Naive thymus-derived CD8-positive, alpha-beta T cell (primary cell): Measurements from ENCODE around the gene CDK5. TPM values are rescaled to one million over a fixed set of nuclear protein-coding genes. Genes with fewer than 3 reads are reported as not detected.
A peak's percentile ranks its signal among the peaks of the same experiment; 100 is the strongest.

Source experiments
- ATAC-seq, 2 donors: fragments of 150-1000 bp; cut with Tn5 transposase in 1 of 2; sonication (Bioruptor Pico), chemical (Tn5 transposase) in 1 of 2; 1 replicate in 1 of 2; 2 replicates in 1 of 2; pipeline ENCODE4 v1.10.0; 2021; ENCODE audit warnings: mild to moderate bottlenecking in 2 of 2, moderate library complexity in 2 of 2
- POLR2A ChIA-PET: fragments of 350-600 bp; sonication (Branson Sonifier 250); formaldehyde crosslinking; loops from one replicate; lab custom pipeline; 2021; ENCODE audit warnings: antibody characterized with exemption; lab: Charles Lee
- DNase-seq, 10 donors: peaks; one replicate each; pipeline versions ENCODE4 v3.0.0 to v3.0.0-alpha.2; 2020 to 2022
- H3K27ac Mint-ChIP-seq, 10 donors: one replicate each; pipeline ENCODE4 v1.8.0; 2020 to 2022; ENCODE audit warnings: mild to moderate bottlenecking in 10 of 10, mixed read lengths in 10 of 10, moderate library complexity in 4 of 10, inconsistent platforms in 1 of 10
- H3K27me3 Mint-ChIP-seq, 5 donors: one replicate each; pipeline ENCODE4 v1.8.0; 2021 to 2022; ENCODE audit warnings: mixed read lengths in 5 of 5
- H3K36me3 Mint-ChIP-seq, 3 donors: one replicate each; pipeline ENCODE4 v1.8.0; 2020 to 2022; ENCODE audit warnings: mixed read lengths in 3 of 3, mild to moderate bottlenecking in 2 of 3, inconsistent platforms in 1 of 3
- H3K4me1 Mint-ChIP-seq, 4 donors: one replicate each; pipeline ENCODE4 v1.8.0; 2021 to 2022; ENCODE audit warnings: mixed read lengths in 4 of 4
- H3K4me3 Mint-ChIP-seq, 10 donors: one replicate each; pipeline ENCODE4 v1.8.0; 2020 to 2022; ENCODE audit warnings: mild to moderate bottlenecking in 10 of 10, mixed read lengths in 10 of 10, moderate library complexity in 6 of 10, inconsistent platforms in 1 of 10
- H3K9me3 Mint-ChIP-seq, 9 donors: one replicate each; pipeline ENCODE4 v1.8.0; 2020 to 2022; ENCODE audit warnings: mixed read lengths in 9 of 9, mild to moderate bottlenecking in 3 of 9, inconsistent platforms in 1 of 9, moderate library complexity in 1 of 9
- polyA plus RNA-seq, 3 donors: library from polyadenylated mRNA; unstranded; fragments of 300-500 nt; fragmentation: Illumina TruSeq; gene quantifications; one replicate each; pipeline ENCODE4 v1.2.3, GENCODE V29; 2021
- total RNA-seq, 8 experiments: library from RNA in 2 of 8; stranded (reverse) in 2 of 8; gene quantifications; one replicate each; pipeline ENCODE4 v1.2.3 and lab custom pipeline; 2021 to 2026

Gene CDK5
- total and polyA plus RNA-seq, 5 experiments from 2014 or later = 4.1 to 13.2 (median 10.7) TPM

- H3K36me3 Mint-ChIP-seq = no peaks in the 10 kb centered on the region
- ATAC-seq = peak; percentile 52 to 62
- H3K4me3 Mint-ChIP-seq = peak overlapping the region; percentile 72 to 89 (median 84)
- H3K9me3 Mint-ChIP-seq = no peaks in the 10 kb centered on the region
- POLR2A ChIA-PET = interaction anchor here (0.9 to 7.2 kb wide), 12 partner anchors 10 to 79 kb away, joined by 3 to 65 read pairs (median 5); partner anchors contain the start of genes ABCB8 and NOS3
- DNase-seq = peak in 3 of 10 donors; percentile 46 to 55 (median 54)
- H3K27ac Mint-ChIP-seq = peak overlapping the region; percentile 84 to 97 (median 94)
- peaks cover 0 to 2% (median 0%) of the 10 kb centered on the region in 5 donors for H3K27me3 Mint-ChIP-seq
- peaks cover 26 to 62% (median 59%) of the 10 kb centered on the region in 4 donors for H3K4me1 Mint-ChIP-seq
Measured at GRCh38 chr7:151008143-151008510, 49.6 kb downstream of the CDK5 start.

DNA sequence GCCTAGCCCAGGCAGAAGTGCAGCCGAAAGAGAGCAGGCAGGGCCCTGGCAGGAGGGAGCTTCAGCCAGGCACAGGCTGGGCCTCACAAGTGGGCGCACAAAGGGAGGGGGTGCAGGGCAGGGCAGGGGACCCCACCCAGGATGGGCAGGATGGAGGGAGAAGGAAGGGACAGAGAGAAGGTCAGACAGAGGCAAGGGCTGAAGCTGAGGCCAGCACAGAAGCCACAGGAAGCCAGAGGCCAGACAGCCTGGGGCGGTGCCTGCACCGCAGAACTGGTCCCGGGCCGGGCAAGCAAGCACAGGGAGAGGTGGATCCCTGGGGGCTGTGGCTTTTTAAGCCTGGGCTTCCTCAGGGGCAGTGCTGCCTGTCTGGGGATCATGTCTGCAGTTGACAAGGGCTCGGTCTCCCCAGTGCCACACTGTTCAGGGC, 50.2 kb downstream of the CDK5 start:
- Mint-ChIP-seq H3K4me1 (peaks cover 23 to 55% (median 52%) of the 10 kb centered on the region in 4 donors), H3K9me3 (no peaks in the 10 kb centered on the region), H3K27me3 (peaks cover 0 to 2% (median 0%) of the 10 kb centered on the region in 5 donors), H3K27ac (peak overlapping the region; percentile 84 to 97 (median 94)), H3K36me3 (no peaks in the 10 kb centered on the region), H3K4me3 (peak overlapping the region; percentile 72 to 89 (median 84))
- POLR2A ChIA-PET = interaction anchor here (0.9 to 7.2 kb wide), 9 partner anchors 9 to 44 kb away, joined by 3 to 65 read pairs (median 5); no protein-coding TSS in a partner anchor
- no peak for ATAC-seq
- DNase-seq = no peak

- POLR2A ChIA-PET = interaction anchor here (1.9 to 7.2 kb wide), 3 partner anchors 10 to 15 kb away, joined by 5 to 65 read pairs (median 7); no protein-coding TSS in a partner anchor
- H3K27ac Mint-ChIP-seq = peak overlapping the region in 3 of 10 donors; percentile 22 to 56 (median 50)
Measured at GRCh38 chr7:151006590-151007300, 51.0 kb downstream of the CDK5 start.

DNA sequence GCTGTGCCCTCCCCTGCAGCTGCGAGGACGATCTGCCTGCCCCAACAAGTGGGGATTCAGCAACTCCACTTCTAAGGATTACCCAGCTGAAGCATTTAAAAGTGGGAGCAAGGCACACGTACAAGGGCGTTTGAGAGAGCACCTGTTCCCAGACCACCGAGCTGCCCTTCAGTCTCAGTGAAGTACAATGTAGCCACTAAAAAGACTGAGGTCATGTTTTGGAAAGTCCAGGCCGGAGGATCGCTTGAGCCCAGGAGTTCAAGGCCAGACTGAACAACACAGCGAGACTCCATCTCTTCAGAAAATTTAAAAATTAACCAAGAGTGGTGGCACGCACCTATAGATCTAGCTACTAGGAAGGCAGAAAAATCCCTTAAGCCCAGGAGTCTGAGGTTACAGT, 52.1 kb downstream of the CDK5 start:
- Mint-ChIP-seq H3K36me3 (no peaks in the 10 kb centered on the region), H3K27ac (peak overlapping the region in 5 of 10 donors; percentile 21 to 68 (median 56)), H3K4me1 (peaks cover 11 to 40% (median 35%) of the 10 kb centered on the region in 4 donors), H3K4me3 (peak overlapping the region in 1 of 10 donors; percentile 60), H3K27me3 (peaks cover 0 to 2% (median 0%) of the 10 kb centered on the region in 5 donors), H3K9me3 (no peaks in the 10 kb centered on the region)
- POLR2A ChIA-PET = interaction anchor here (0.7 to 7.2 kb wide), 2 partner anchors 8 to 13 kb away, joined by 4 to 65 read pairs; no protein-coding TSS in a partner anchor
- DNase-seq (no peak), ATAC-seq (no peak)

More at GRCh38 chr7:151006590-151007300, 51.0 kb downstream of the CDK5 start:
- H3K9me3 Mint-ChIP-seq = no peaks in the 10 kb centered on the region
- H3K4me1 Mint-ChIP-seq = peaks cover 17 to 48% (median 45%) of the 10 kb centered on the region in 4 donors
- no peak for ATAC-seq
- peak overlapping the region in 3 of 10 donors; percentile 2 to 72 (median 45) for H3K4me3 Mint-ChIP-seq
- no peaks in the 10 kb centered on the region for H3K36me3 Mint-ChIP-seq
- peaks cover 0 to 2% (median 0%) of the 10 kb centered on the region in 5 donors for H3K27me3 Mint-ChIP-seq
- no peak for DNase-seq

Other genes starting within 250 kb of the CDK5 start
- not detected for gene AOC1, start 205.4 kb downstream of the CDK5 start, total RNA-seq
- not detected for gene AOC1, start 205.4 kb downstream of the CDK5 start, polyA plus RNA-seq
- 1 to 10 TPM; 1.3 to 1.6 TPM for gene KCNH2, start 79.6 kb downstream of the CDK5 start, total RNA-seq
- gene KCNH2, start 79.6 kb downstream of the CDK5 start, polyA plus RNA-seq = 1 to 10 TPM in 2 of 3 donors, under 1 TPM in 1; 0.45 to 2.5 (median 1.5) TPM
- 1 to 10 TPM; 1.7 to 1.8 TPM for gene NOS3, start 66.9 kb downstream of the CDK5 start, total RNA-seq
- gene NOS3, start 66.9 kb downstream of the CDK5 start, polyA plus RNA-seq = 1 to 10 TPM; 1.4 to 3.3 (median 2.0) TPM
- gene ATG9B, start 33.4 kb downstream of the CDK5 start, total RNA-seq = 10 to 100 TPM; 34.6 to 42.2 TPM
- 10 to 100 TPM in 2 of 3 donors, 1 to 10 TPM in 1; 9.2 to 39.1 (median 24.7) TPM for gene ATG9B, start 33.4 kb downstream of the CDK5 start, polyA plus RNA-seq
- gene ABCB8, start 29.4 kb downstream of the CDK5 start, total RNA-seq = 10 to 100 TPM; 71.3 to 74.7 TPM
- 10 to 100 TPM; 17.1 to 18.4 (median 17.4) TPM for gene ABCB8, start 29.4 kb downstream of the CDK5 start, polyA plus RNA-seq
- 10 to 100 TPM; 13.5 TPM for gene ASIC3, start 9.4 kb downstream of the CDK5 start, total RNA-seq
- not detected for gene ASIC3, start 9.4 kb downstream of the CDK5 start, polyA plus RNA-seq
- gene SLC4A2, start 1.7 kb upstream of the CDK5 start, total RNA-seq = 10 to 100 TPM; 52.5 to 60.6 TPM
- 10 to 100 TPM; 10.1 to 18.0 (median 14.8) TPM for gene SLC4A2, start 1.7 kb upstream of the CDK5 start, polyA plus RNA-seq
- gene FASTK, start 22.9 kb upstream of the CDK5 start, total RNA-seq = 100 to 1,000 TPM; 145 TPM
- gene FASTK, start 22.9 kb upstream of the CDK5 start, polyA plus RNA-seq = 10 to 100 TPM; 38.8 to 63.6 (median 44.2) TPM
- gene TMUB1, start 25.6 kb upstream of the CDK5 start, total RNA-seq = 10 to 100 TPM; 41.8 to 45.6 TPM
- gene TMUB1, start 25.6 kb upstream of the CDK5 start, polyA plus RNA-seq = 10 to 100 TPM; 42.9 to 70.6 (median 49.1) TPM
- gene AGAP3, start 28.6 kb upstream of the CDK5 start, total RNA-seq = 10 to 100 TPM; 35.2 to 36.9 TPM
- gene AGAP3, start 28.6 kb upstream of the CDK5 start, polyA plus RNA-seq = 1 to 10 TPM; 1.1 to 6.0 (median 3.7) TPM
- not detected for gene GBX1, start 109.8 kb upstream of the CDK5 start, total RNA-seq
- gene GBX1, start 109.8 kb upstream of the CDK5 start, polyA plus RNA-seq = not detected
- not detected for gene ASB10, start 129.4 kb upstream of the CDK5 start, total RNA-seq
- gene ASB10, start 129.4 kb upstream of the CDK5 start, polyA plus RNA-seq = not detected
- gene H2BK1, start 152.6 kb upstream of the CDK5 start, total RNA-seq = 1 to 10 TPM; 2.5 to 2.6 TPM
- not detected for gene H2BK1, start 152.6 kb upstream of the CDK5 start, polyA plus RNA-seq
- 10 to 100 TPM; 30.2 to 34.2 TPM for gene ABCF2, start 169.3 kb upstream of the CDK5 start, total RNA-seq
- 10 to 100 TPM; 23.0 to 40.4 (median 31.6) TPM for gene ABCF2, start 169.3 kb upstream of the CDK5 start, polyA plus RNA-seq
- gene CHPF2, start 174.6 kb upstream of the CDK5 start, total RNA-seq = 10 to 100 TPM; 47.8 to 48.6 TPM
- gene CHPF2, start 174.6 kb upstream of the CDK5 start, polyA plus RNA-seq = 10 to 100 TPM; 16.8 to 20.1 (median 17.6) TPM
- 10 to 100 TPM in 1 of 2 experiments, 1 to 10 TPM in 1; 9.7 to 11.8 TPM for gene SMARCD3, start 190.8 kb upstream of the CDK5 start, total RNA-seq
- 10 to 100 TPM in 2 of 3 donors, 1 to 10 TPM in 1; 9.8 to 18.6 (median 15.6) TPM for gene SMARCD3, start 190.8 kb upstream of the CDK5 start, polyA plus RNA-seq